Articular chondrocyte of knee joint (primary cell): Measurements from ENCODE around the gene TLR1. TPM values are rescaled to one million over a fixed set of nuclear protein-coding genes. Genes with fewer than 3 reads are reported as not detected.

Source experiments
- small RNA-seq: library from RNA; depleted of rRNA; stranded (forward); fragments of <200 nt; gene quantifications from one replicate; pipeline ENCODE3, GENCODE V24; 2012
- total RNA-seq: library from RNA; depleted of rRNA; stranded (reverse); fragments of >200 nt; gene quantifications from 2 replicates; pipeline ENCODE4 v1.2.3, GENCODE V29; 2012

TLR1 gene, protein sequence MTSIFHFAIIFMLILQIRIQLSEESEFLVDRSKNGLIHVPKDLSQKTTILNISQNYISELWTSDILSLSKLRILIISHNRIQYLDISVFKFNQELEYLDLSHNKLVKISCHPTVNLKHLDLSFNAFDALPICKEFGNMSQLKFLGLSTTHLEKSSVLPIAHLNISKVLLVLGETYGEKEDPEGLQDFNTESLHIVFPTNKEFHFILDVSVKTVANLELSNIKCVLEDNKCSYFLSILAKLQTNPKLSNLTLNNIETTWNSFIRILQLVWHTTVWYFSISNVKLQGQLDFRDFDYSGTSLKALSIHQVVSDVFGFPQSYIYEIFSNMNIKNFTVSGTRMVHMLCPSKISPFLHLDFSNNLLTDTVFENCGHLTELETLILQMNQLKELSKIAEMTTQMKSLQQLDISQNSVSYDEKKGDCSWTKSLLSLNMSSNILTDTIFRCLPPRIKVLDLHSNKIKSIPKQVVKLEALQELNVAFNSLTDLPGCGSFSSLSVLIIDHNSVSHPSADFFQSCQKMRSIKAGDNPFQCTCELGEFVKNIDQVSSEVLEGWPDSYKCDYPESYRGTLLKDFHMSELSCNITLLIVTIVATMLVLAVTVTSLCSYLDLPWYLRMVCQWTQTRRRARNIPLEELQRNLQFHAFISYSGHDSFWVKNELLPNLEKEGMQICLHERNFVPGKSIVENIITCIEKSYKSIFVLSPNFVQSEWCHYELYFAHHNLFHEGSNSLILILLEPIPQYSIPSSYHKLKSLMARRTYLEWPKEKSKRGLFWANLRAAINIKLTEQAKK
- total RNA-seq = 3.0 and 8.4 TPM in 2 replicates

DNA sequence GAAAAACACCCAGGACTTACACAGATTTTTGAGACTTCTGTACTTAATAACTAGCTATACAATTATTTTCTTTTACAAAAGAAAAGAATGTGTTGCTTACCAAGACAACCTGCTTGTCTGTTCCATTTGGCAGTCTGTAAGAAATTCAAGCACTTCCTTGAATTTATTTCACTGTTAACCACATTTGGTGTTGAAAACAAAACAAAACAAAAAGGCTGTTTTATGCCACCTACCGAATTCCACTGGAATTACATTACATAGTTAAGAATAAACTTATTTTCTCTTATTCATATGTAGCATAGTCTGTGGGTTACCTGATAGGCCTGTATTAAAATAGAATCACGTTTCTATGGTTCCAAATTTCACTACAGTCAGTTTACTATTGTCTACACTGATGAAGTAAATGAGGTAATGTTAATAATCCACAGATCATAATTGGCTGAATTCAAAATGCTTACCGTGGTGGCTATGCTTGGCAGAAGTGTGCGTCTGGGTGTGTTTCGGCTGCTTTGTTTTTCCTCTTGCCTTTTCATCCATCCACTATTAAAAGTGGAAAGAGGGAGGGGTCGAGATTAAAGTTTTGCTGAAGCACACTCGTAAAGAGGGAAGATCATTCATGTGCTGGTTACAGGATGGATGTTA, at the start of gene TLR1:
Gene TLR1 (minus strand): TSS at position 138 of the 642 bp plus-strand sequence. CDS start 5,960 bp downstream, outside the sequence.

DNA sequence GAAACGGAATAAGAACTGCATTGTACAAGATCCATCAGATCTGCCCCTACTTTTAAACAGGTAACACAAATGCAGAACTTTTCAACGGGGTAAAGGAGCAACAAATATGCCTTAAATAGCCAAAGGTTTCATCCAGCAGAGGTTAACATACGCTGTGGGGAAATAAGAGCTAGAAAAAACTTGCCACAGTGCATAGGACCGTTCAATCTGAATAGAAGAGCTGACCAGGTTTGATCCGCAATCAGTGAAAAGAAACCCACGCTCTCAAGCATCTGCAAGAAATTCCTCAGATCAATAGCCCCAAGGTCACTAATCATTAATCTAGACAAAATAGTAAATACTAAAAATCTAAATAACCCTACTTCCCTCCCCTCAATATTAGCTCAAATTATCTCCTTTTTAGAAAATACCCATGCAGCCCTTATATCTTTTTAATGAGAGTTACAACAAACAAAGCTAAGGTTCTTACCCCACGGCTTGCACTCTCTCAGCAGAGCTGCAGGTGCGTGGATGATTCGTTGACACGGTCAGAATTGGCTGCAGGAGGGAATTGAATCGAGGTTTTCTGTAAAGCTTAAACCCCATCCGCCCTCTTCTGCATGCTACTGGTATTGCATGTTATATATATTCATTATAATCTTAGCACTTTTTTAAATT, 22.0 kb downstream of the TLR1 start, which contains the start of gene TLR10:
Gene TLR10 (minus strand): TSS at position 539 of the 657 bp plus-strand sequence. CDS start 7,400 bp downstream, outside the sequence.

Small RNA genes within 50 kb of the gene (small RNA-seq; reads per million reads assigned to genes)
- gene RNA5SP158 = not detected

Other genes starting within 250 kb of the TLR1 start
- gene KLF3, start 140.6 kb downstream of the TLR1 start, total RNA-seq = 35.0 and 41.0 TPM in 2 replicates
- not detected in 2 replicates for gene TLR10, start 21.8 kb downstream of the TLR1 start, total RNA-seq
- 5.7 and 6.1 TPM in 2 replicates for gene TLR6, start 52.0 kb upstream of the TLR1 start, total RNA-seq
- 387 and 432 TPM in 2 replicates for gene FAM114A1, start 63.0 kb upstream of the TLR1 start, total RNA-seq
- gene TMEM156, start 227.6 kb upstream of the TLR1 start, total RNA-seq = not detected in 2 replicates